Activated CD8-positive, alpha-beta memory T cell treated with anti-CD3 and anti-CD28 coated beads, Interleukin-2, amount 10 ng/mL, durations not matched to agents 7 days and 5 days (primary cell): ENCODE data around the gene PODXL2. TPM values are rescaled to one million over a fixed set of nuclear protein-coding genes. Genes with fewer than 3 reads are reported as not detected.

Experiments
- ATAC-seq: fragments of 150-1000 bp; cut with Tn5 transposase; one replicate; pipeline ENCODE4 v1.10.0; 2021; ENCODE audit warnings: moderate library complexity
- CTCF ChIA-PET: fragments of 350-600 bp; sonication (Branson Sonifier 250); formaldehyde crosslinking; loops from one replicate; lab custom pipeline; 2021; ENCODE audit warnings: antibody characterized with exemption; lab: Charles Lee
- DNase-seq: peaks from one replicate; pipeline ENCODE4 v3.0.0-alpha.2; 2020
- H3K27ac Mint-ChIP-seq: one replicate; pipeline ENCODE4 v1.8.0; 2021; ENCODE audit warnings: mild to moderate bottlenecking, mixed read lengths
- H3K27me3 Mint-ChIP-seq: one replicate; pipeline ENCODE4 v1.8.0; 2021; ENCODE audit warnings: mixed read lengths
- H3K36me3 Mint-ChIP-seq: one replicate; pipeline ENCODE4 v1.8.0; 2021; ENCODE audit warnings: mild to moderate bottlenecking, mixed read lengths
- H3K4me1 Mint-ChIP-seq: one replicate; pipeline ENCODE4 v1.8.0; 2021; ENCODE audit warnings: mixed read lengths
- H3K4me3 Mint-ChIP-seq: one replicate; pipeline ENCODE4 v1.8.0; 2021; ENCODE audit warnings: mild to moderate bottlenecking, moderate library complexity, mixed read lengths
- H3K9me3 Mint-ChIP-seq: one replicate; pipeline ENCODE4 v1.8.0; 2022; ENCODE audit warnings: low read depth, mixed read lengths
- total RNA-seq, 2 experiments: library from RNA; stranded (reverse); gene quantifications; one replicate each; pipeline ENCODE4 v1.2.3, GENCODE V29; 2021

The PODXL2 gene
- total RNA-seq, 2 experiments from 2014 or later = 1.4 to 2.2 TPM

DNA sequence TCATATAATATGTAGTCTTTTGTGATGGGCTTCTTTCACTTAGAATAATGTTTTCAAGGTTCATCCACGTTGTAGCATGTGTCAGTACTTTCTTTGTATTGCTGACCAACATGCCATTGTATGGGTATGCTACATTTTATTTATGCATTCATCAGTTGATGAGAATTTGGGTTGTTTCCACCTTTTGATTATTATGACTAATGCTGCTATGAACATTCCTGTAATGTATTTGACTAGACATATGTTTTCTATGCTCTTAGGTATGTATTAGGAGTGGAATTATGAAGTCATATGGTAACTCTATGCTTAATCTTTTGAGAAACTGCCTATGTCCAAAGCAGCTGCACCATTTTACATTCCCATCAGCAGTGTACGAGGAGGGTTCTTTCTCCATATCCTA is 3.2 kb upstream of the PODXL2 start:
- Mint-ChIP-seq H3K27me3 (peaks cover 35% of the 10 kb centered on the region), H3K4me1 (peaks cover 32% of the 10 kb centered on the region), H3K27ac (no peak overlapping the region), H3K4me3 (no peak overlapping the region), H3K9me3 (no peaks in the 10 kb centered on the region), H3K36me3 (peaks cover 19% of the 10 kb centered on the region)
- ATAC-seq (no peak), DNase-seq (no peak)
- CTCF ChIA-PET = interaction anchor here (0.7 to 2.5 kb wide), 4 partner anchors 10 to 51 kb away, joined by 4 to 10 read pairs (median 5); partner anchors contain the start of gene MCM2

DNA sequence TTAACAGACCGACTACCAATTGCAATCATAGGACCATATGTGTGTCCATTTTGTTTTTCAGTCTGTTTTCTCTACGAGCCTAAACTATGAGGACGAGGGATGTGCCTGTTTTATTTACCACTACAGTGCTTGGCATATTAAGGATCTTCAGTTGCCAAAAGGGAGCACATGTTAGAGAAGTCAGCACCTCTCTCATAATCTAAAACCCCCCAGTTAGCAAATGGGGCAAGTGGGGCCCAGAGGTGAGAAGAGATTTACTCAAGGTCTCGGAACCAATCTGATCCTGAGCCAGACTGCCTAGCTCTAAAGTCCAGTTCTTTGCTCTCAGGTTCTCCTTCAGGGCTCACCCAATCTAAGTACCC is 578 bp upstream of the PODXL2 start:
- no peak for ATAC-seq
- CTCF ChIA-PET = interaction anchor here (1.4 to 2.5 kb wide), 2 partner anchors 38 to 54 kb away, joined by 4 to 10 read pairs; partner anchors contain the start of gene TPRA1

DNA sequence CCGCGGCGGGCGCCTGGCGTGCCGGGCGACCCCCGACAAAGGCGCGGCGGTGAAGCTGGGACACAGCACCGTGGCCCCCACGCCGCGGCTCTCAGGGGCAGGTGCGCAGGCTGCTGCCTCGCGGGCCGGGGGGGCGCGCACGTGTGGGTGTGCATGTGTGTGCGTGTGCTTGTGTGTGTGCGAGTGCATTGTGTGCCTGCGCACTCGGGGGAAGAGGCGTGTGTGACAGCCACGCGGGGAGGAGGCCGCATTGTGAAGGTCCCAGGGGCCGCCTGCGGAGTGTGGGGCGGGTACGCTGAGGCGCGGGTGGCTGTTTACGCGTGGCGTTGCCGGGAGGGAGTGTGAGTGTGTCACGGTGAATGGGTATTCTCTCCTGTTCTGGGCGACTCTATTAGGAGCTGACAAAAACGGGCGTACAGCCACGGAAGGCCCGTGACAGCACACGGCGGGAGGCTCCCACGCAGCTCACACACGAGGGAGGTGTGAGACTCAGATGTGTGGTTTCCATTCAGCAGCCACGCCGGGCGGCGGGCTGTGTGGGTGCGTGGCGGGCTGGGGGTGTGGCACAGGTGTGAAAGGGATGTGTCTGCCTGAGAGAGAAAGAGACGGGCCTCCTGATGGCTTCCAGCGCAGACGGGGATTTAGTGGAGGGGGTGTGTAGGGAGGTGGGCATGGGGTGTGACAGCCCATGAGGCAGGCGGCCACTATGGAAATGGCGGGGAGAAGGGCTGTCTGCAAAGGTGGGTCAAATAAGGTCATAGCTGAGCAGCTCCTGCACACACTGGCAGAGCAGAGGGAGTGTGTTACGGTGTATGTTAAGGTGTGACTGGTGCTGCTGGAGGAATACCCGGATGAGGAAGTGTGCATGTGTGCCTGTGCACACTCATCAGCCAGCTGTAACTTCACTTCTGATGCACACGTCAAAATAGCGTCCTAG is 750 bp downstream of the PODXL2 start:
- H3K4me1 Mint-ChIP-seq = peaks cover 33% of the 10 kb centered on the region
- CTCF ChIA-PET = interaction anchor here (1.3 to 1.4 kb wide), 2 partner anchors 39 to 55 kb away, joined by 3 to 4 read pairs; partner anchors contain the start of gene TPRA1
- no peak for DNase-seq

More for the DNA sequence above, 578 bp upstream of the PODXL2 start:
- Mint-ChIP-seq H3K27ac (no peak overlapping the region), H3K4me3 (peak overlapping the region; percentile 65), H3K9me3 (no peaks in the 10 kb centered on the region), H3K4me1 (peaks cover 33% of the 10 kb centered on the region), H3K27me3 (peaks cover 49% of the 10 kb centered on the region), H3K36me3 (peaks cover 3% of the 10 kb centered on the region)
- no peak for DNase-seq

DNA sequence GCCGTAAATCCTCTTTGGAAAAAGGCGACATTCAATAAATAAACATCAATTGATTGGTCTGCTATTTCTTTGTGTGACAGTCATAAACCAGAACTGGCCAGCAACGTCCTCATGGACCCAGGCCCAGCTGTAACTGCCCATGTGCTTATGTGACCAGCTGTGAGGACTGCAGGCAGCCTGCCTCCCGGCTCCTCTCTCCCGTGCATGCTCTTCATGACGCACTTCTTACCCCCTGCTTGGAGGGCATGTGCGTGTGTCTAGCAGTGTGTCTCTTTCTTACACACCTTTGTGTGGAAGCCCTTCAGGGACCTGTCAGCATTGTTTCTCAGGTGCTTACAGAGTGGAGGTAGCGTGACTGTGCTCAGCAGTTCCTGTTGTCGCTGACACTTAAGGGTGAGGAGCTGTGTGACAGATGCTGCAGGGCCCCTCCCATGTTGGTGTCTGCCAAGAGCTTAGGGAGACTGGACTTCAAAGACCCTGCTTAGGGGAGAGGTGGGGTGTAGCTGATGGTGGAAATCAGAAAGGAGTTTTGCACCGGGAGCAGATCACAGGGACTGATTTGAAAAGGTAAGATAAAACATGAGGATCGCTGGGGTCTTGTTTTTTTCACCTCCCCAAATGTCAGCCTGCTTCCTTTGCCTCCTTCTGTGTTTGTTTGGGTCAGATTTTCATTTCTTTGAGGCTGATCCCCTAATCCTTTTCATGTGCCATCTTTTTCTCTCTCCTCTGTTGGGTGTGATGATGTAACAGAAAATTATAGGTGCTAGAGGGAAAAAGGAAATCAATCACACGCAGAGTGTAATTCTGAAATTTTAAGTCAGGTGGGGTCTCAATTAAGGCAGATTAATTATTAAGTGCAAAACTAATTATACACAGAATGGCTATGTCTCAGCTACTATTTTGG is 2.1 kb downstream of the PODXL2 start:
- H3K27me3 Mint-ChIP-seq = peaks cover 56% of the 10 kb centered on the region
- H3K27ac Mint-ChIP-seq = no peak overlapping the region
- H3K4me1 Mint-ChIP-seq = peaks cover 33% of the 10 kb centered on the region
- ATAC-seq (no peak), DNase-seq (no peak)
- CTCF ChIA-PET = no interaction called here
- peaks cover 3% of the 10 kb centered on the region for H3K36me3 Mint-ChIP-seq
- no peaks in the 10 kb centered on the region for H3K9me3 Mint-ChIP-seq
- H3K4me3 Mint-ChIP-seq = no peak overlapping the region

More for the DNA sequence above, 750 bp downstream of the PODXL2 start:
- Mint-ChIP-seq H3K27me3 (peaks cover 52% of the 10 kb centered on the region), H3K9me3 (no peaks in the 10 kb centered on the region), H3K36me3 (peaks cover 3% of the 10 kb centered on the region), H3K27ac (no peak overlapping the region), H3K4me3 (peak overlapping the region; percentile 67)
- ATAC-seq = peak; percentile 30

DNA sequence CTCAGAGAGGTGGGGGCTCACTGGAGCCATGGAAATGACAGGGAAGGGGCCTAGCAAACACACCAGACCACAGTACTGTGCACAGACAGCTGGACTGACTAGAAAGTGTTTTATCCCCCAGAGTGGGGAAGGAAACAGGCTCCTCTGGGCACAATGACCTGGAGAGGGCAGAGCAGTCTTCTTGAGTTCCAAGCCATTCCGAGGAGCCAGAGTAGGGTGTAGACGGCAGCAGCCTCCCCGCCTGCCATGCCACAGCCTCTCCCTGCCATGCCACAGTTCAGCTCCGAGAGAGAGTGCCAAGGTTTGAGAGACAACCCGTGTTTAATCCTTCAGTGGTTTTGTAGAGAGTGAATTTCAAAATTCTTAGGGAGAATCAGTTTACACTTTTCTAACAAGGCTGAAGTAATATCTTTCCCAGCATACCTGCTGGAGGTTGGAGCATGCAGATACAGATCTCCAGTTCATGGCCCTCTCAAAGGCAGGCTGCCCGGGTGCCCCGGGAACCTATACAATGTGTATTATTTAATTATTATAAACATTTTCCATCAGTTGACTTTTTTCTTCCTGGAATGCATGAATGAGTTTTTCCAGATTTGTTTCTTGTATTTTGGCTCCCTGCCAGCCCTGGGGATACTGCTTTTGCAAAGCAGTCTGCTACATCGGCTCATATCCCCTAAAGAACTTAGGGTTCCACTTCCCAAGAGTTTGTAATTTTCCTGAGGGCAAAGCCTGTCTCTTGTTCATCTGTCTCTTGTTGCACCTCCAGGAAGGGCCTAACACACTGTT is 3.2 kb downstream of the PODXL2 start:
- Mint-ChIP-seq H3K4me3 (no peak overlapping the region), H3K36me3 (peaks cover 3% of the 10 kb centered on the region), H3K27ac (no peak overlapping the region), H3K4me1 (peaks cover 34% of the 10 kb centered on the region), H3K27me3 (peaks cover 52% of the 10 kb centered on the region), H3K9me3 (no peaks in the 10 kb centered on the region)
- CTCF ChIA-PET = no interaction called here
- DNase-seq (no peak), ATAC-seq (no peak)

DNA sequence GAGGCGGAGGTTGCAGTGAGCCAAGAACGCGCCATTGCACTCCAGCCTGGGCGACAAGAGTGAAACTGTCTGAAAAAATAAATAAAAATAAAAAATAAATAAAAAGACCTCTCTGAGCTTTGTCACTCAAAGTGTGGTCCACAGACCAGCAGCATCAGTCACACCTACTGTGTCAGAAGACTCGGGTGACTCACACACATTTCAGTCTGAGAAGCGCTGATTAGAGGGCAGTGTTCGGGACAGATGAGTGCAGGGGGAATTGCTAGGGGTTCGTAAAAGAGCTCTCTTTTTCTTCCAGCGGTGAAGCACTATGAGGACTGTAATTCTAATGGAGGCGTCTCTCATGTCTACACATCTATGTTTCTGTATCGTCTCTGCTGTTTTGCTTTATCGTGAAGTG is 5.7 kb downstream of the PODXL2 start:
- DNase-seq (no peak), ATAC-seq (no peak)
- Mint-ChIP-seq H3K4me1 (peaks cover 40% of the 10 kb centered on the region), H3K27me3 (peaks cover 33% of the 10 kb centered on the region), H3K27ac (no peak overlapping the region), H3K9me3 (no peaks in the 10 kb centered on the region), H3K4me3 (no peak overlapping the region), H3K36me3 (no peaks in the 10 kb centered on the region)
- CTCF ChIA-PET = interaction anchor here (1.3 kb wide), 1 partner anchor 35 kb away, joined by 3 read pairs; no protein-coding TSS in a partner anchor

DNA sequence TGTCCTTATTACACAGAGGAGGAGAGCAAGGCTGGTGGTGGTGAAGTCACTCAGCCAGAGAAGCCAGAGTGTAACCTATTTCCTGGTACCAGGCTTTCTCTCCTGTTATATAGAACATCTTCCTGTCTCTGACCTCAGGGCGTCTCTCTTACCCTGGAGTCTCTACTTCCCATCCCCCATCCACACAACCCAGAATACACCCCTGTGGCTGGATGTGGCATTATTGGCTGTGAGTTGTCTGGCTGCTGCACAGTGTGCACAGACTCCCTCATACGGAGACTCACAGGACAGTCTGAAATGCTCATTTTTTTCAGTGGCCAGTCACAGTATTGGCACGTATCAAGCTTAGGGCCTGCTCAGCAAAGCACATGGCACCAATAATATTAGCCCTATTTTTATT is 8.6 kb downstream of the PODXL2 start:
- peak; percentile 98 for ATAC-seq
- H3K27ac Mint-ChIP-seq = peak overlapping the region; percentile 75

DNA sequence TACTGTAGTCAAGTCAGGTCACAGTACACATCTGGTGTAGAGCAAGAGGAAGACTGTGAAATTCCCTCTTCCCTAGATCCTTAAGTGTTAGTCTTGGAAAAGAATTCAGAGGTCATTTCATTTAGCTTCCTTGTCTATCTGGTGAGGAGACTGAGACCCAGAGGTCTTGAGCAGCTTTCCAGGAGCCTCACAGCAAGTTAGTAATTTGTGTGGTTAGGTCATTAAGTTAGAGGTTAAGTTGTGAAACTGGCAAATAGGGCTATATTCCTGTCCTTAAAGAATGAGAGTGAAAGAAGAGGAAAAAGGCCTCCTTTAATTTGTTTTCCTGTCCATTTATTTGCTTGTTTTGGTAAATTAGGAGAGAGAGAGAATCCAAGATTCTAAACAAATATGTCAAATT is 9.0 kb downstream of the PODXL2 start:
- peak overlapping the region; percentile 75 for H3K27ac Mint-ChIP-seq
- H3K27me3 Mint-ChIP-seq = peaks cover 8% of the 10 kb centered on the region
- no peak overlapping the region for H3K4me3 Mint-ChIP-seq
- H3K4me1 Mint-ChIP-seq = peaks cover 31% of the 10 kb centered on the region
- H3K36me3 Mint-ChIP-seq = no peaks in the 10 kb centered on the region
- ATAC-seq = no peak
- no peaks in the 10 kb centered on the region for H3K9me3 Mint-ChIP-seq
- DNase-seq = no peak
- CTCF ChIA-PET = interaction anchor here (0.8 to 2.9 kb wide), 4 partner anchors 34 to 63 kb away, joined by 3 to 15 read pairs (median 6); no protein-coding TSS in a partner anchor

More for the DNA sequence above, 8.6 kb downstream of the PODXL2 start:
- CTCF ChIA-PET = interaction anchor here (0.7 to 2.9 kb wide), 5 partner anchors 26 to 62 kb away, joined by 3 to 15 read pairs (median 3); no protein-coding TSS in a partner anchor
- Mint-ChIP-seq H3K4me3 (no peak overlapping the region), H3K36me3 (no peaks in the 10 kb centered on the region), H3K9me3 (no peaks in the 10 kb centered on the region), H3K27me3 (peaks cover 8% of the 10 kb centered on the region), H3K4me1 (peaks cover 31% of the 10 kb centered on the region)
- peak; percentile 89 for DNase-seq

DNA sequence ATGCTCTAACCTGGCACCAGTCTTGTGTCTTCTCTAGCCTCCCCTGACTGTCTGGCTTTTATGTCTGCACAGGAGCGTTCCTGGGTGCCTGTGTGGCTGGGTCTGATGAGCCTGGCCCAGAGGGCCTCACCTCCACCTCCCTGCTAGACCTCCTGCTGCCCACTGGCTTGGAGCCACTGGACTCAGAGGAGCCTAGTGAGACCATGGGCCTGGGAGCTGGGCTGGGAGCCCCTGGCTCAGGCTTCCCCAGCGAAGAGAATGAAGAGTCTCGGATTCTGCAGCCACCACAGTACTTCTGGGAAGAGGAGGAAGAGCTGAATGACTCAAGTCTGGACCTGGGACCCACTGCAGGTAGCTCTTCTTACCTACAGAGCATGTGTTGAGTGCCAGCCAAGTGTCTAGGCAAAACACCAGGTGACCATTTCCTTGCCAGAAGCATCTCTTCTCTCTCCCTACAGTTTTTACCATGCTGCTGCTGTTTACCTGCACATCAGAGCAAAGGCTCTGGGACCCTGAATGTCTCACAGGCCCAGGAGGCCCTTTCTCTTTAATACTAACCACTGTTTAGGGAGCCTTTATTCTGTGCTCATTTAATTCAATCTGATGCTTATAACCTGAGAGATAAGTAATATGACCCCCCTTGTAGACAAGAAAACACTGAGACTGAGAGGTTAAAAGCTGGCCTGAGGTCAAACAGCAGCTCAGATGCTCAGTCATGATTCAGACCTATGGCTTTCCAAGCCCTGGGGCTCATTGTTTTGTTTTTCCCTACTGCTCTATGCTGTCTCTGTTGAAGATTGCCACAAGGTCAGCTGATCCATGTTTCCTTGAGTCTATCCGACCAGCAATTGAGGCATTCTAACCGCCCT is 10.4 kb downstream of the PODXL2 start:
- H3K9me3 Mint-ChIP-seq = no peaks in the 10 kb centered on the region
- DNase-seq (no peak), ATAC-seq (no peak)
- no peak overlapping the region for H3K4me3 Mint-ChIP-seq
- H3K27ac Mint-ChIP-seq = no peak overlapping the region
- peaks cover 4% of the 10 kb centered on the region for H3K27me3 Mint-ChIP-seq
- H3K36me3 Mint-ChIP-seq = no peaks in the 10 kb centered on the region
- peaks cover 31% of the 10 kb centered on the region for H3K4me1 Mint-ChIP-seq
- CTCF ChIA-PET = interaction anchor here (0.8 to 1.2 kb wide), 2 partner anchors 13 to 65 kb away, joined by 3 read pairs; no protein-coding TSS in a partner anchor

DNA sequence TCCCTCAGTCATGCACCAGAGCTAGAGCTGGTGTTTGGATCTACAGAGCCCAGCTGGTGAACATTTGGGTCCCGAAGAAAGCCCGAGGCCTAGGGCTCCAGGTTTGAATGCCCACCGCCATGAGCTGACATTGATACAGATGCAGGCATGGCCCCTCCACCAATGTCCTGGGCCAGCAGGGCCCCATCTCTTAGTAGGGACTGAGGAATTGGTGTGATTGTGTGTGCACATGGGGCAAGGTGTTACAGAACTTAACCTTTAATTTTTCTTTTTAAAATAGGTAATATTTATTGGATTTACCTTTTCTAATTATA is 11.0 kb downstream of the PODXL2 start:
- CTCF ChIA-PET = interaction anchor here (1.2 kb wide), 1 partner anchor 12 kb away, joined by 3 read pairs; no protein-coding TSS in a partner anchor
- no peak for ATAC-seq

DNA sequence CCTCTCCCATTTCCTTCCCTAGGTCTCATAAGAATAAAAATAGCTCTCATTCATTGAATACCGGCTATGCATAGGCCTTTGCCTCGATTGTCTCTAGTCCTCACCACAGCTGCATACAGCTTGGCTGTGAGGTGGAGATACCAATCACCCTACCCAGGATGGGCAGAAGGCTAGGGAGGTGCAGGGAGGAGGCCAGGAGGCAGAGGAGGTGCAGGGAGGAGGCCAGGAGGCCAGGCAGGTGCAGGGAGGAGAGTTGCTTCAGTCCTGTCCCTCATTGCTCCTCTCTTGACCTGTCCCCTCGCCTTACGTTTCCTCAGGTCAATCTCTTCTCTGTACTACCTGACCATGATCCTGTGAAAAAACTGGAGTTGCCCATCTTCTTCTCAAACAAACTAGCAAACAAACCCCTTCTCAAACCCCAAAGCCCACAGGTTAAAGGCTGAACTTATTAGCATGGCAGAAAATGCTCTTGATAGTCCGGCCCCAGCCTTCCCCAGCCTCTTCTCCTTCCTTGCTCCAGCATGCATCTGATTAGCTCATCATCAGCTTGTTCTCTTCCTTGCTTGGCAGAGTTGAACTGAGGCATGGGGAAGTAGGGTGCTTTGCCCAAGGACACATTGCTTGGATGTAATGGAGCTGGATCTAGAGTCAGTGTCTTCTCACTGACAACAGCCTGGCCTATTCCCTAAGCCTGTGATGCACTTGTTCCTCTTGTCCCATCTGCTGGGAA is 15.8 kb downstream of the PODXL2 start:
- no peak overlapping the region for H3K27ac Mint-ChIP-seq
- no peak for DNase-seq
- H3K9me3 Mint-ChIP-seq = no peaks in the 10 kb centered on the region
- CTCF ChIA-PET = interaction anchor here (1.6 to 1.7 kb wide), 2 partner anchors 8 to 70 kb away, joined by 3 to 6 read pairs; no protein-coding TSS in a partner anchor
- no peaks in the 10 kb centered on the region for H3K4me1 Mint-ChIP-seq
- no peaks in the 10 kb centered on the region for H3K27me3 Mint-ChIP-seq
- no peak for ATAC-seq
- no peak overlapping the region for H3K4me3 Mint-ChIP-seq
- no peaks in the 10 kb centered on the region for H3K36me3 Mint-ChIP-seq

More for the DNA sequence above, 11.0 kb downstream of the PODXL2 start:
- Mint-ChIP-seq H3K9me3 (no peaks in the 10 kb centered on the region), H3K4me1 (peaks cover 31% of the 10 kb centered on the region), H3K27ac (no peak overlapping the region), H3K36me3 (no peaks in the 10 kb centered on the region), H3K4me3 (no peak overlapping the region), H3K27me3 (peaks cover 2% of the 10 kb centered on the region)
- DNase-seq = no peak
